ENCODE measurements around the gene PRAMEF12. TPM values are rescaled to one million over a fixed set of nuclear protein-coding genes. Genes with fewer than 3 reads are reported as not detected.

PRAMEF12 gene
- total RNA-seq, 4 donors from 2014 or later, result not detected

DNA sequence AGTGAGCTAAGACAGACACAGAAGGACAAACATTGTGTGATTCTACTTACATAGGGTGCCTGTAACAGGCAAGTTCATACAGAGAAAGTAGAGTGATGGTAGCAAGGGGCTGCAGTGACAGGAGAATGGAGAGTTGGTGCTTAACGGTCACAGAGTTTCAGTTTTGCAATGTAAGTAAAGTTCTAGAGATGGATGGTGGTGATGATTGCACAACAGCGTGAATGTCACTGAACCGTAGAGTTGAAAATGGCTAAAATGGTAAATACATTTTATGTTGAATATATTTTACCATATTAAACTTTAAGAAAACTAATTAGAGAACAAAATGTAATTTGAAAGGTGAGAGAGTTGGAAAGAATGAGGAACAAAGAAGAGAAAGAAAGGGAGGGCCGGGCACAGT, 18.8 kb upstream of the PRAMEF12 start:
- no peak overlapping the region for H3K4me3 ChIP-seq (ENCODE audit: low read depth, poor library complexity, severe bottlenecking)
- DNase-seq (ENCODE audit: low spot score in 2 of 2), result no peak
- intact Hi-C loops (cut with DNase I; ENCODE audit: low total_unique reads), result no loop called here
- no peak for TF ChIP-seq POLR2A (IDR thresholded peaks at IDR 0.05)
- TF ChIP-seq, protein P1, sequence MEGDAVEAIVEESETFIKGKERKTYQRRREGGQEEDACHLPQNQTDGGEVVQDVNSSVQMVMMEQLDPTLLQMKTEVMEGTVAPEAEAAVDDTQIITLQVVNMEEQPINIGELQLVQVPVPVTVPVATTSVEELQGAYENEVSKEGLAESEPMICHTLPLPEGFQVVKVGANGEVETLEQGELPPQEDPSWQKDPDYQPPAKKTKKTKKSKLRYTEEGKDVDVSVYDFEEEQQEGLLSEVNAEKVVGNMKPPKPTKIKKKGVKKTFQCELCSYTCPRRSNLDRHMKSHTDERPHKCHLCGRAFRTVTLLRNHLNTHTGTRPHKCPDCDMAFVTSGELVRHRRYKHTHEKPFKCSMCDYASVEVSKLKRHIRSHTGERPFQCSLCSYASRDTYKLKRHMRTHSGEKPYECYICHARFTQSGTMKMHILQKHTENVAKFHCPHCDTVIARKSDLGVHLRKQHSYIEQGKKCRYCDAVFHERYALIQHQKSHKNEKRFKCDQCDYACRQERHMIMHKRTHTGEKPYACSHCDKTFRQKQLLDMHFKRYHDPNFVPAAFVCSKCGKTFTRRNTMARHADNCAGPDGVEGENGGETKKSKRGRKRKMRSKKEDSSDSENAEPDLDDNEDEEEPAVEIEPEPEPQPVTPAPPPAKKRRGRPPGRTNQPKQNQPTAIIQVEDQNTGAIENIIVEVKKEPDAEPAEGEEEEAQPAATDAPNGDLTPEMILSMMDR (IDR thresholded peaks at IDR 0.05), result no peak
- 83 to 90% methylated on average over 4 of the region's 4 CpGs for WGBS, 2 donors

DNA sequence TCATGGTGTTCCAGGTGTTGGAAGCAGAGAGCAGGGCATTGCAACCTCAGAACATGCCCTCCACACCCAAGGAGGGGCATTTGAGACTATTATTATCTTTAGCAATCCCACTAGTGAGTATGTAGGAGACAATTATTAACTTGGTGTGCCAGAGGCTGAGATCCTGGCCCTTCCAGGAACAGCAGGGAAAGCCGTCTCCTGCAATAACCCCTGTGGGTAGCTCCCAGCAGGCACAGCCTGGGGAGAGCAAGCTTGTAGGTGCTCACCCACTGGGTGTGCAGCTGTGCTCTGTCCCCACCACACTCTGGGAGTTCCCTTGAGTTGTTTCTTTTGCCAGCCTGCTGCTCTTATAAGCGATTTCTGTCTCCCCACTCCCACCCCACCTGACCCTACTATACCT, 17.3 kb upstream of the PRAMEF12 start:
- TF ChIP-seq POLR2A (IDR thresholded peaks at IDR 0.05), result no peak
- TF ChIP-seq, protein P1 (IDR thresholded peaks at IDR 0.05), result no peak
- 56 to 58% methylated on average over 2 of the region's 2 CpGs for WGBS, 2 donors
- no peak overlapping the region for H3K4me3 ChIP-seq (ENCODE audit: low read depth, poor library complexity, severe bottlenecking)
- intact Hi-C loops (cut with DNase I; ENCODE audit: low total_unique reads), result no loop called here
- DNase-seq (ENCODE audit: low spot score in 2 of 2), result no peak

DNA sequence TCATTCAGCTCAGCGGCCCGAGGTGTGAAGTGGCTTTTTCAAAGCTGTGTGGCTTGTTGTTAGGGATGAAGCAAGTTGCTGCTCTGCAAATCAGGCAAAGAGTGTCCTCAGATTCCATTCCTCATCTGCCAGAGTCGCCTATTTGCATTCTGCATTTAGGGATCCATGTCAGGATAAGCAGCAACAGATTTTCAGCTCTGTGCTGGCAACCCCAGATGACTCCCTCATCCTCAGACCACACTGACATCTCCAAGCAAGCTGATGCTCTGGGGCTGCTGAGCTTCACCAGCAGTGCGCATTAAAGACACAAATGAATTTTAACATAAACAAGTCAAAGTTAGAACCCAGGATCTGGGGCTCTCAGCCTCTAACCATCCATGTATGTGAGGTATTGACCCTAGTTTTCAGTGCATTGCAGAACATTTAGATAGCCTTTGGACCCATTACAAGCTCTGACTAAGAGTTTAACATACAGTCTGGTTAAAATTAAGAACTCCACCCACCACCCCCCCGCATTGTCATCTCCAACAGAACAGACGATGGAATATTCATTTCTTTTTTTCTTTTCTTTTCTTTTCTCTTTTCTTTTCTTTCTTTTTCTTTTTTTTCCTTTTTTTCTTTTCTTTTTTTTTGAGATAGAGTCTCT, 16.6 kb upstream of the PRAMEF12 start:
- WGBS, 2 donors, result 61 to 70% methylated on average over 6 of the region's 6 CpGs
- intact Hi-C loops (cut with DNase I; ENCODE audit: low total_unique reads), result no loop called here

DNA sequence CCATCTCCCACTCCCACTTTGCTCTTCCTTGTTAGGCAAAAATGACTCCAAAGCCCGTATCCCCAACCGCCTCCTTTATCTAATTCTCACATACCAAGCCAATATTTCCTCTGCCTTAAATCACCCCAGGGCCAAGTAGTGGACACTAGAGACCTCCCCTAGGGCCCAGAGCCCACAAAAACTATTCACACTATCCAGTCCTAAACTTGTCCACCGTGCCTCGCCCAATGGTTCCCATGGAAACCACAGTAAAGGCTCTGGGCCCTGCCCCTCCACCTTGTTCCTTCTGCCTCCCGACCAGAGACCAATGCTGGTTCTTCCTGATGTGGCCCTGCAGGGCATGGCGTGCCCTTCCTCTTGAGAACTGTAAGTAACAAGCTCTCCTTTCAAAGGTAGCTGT, 15.7 kb upstream of the PRAMEF12 start:
- intact Hi-C loops (cut with DNase I; ENCODE audit: low total_unique reads), result no loop called here
- H3K4me3 ChIP-seq (ENCODE audit: low read depth, poor library complexity, severe bottlenecking), result no peak overlapping the region
- DNase-seq (ENCODE audit: low spot score in 2 of 2), result no peak
- 76% methylated on average over 6 of the region's 6 CpGs for WGBS, 2 donors
- TF ChIP-seq, protein P1 (IDR thresholded peaks at IDR 0.05), result no peak
- TF ChIP-seq POLR2A (IDR thresholded peaks at IDR 0.05), result no peak

More for the DNA sequence above, 16.6 kb upstream of the PRAMEF12 start:
- no peak for DNase-seq (ENCODE audit: low spot score in 2 of 2)
- TF ChIP-seq POLR2A (IDR thresholded peaks at IDR 0.05), result no peak
- TF ChIP-seq, protein P1 (IDR thresholded peaks at IDR 0.05), result no peak
- no peak overlapping the region for H3K4me3 ChIP-seq (ENCODE audit: low read depth, poor library complexity, severe bottlenecking)

DNA sequence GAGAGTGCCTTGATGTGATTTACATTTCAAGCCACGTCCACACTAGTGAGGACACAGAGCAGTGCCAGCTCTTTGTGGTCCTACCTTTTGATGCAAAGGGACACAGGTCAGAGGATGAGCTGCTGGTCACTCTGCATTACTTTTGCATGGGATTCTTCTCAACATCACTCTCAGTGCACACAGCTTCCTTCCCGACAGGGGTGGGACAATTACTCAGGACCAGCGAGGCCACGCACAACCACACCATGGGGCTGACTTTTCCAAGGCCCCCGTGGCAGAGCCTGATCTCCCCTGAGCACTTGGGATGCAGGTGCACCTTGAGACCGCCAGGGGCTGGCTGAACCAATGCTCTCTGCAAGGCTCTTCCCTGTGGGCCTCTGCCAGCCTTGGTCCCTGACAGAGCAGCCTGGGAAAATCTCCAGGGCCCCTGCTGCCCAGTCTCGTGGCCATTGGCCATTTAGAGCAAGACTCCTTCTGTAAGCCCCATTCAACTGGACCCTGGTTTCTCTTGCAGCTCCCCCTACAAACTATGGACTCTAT, 13.2 kb upstream of the PRAMEF12 start:
- 58 to 74% methylated on average over 6 of the region's 7 CpGs for WGBS, 2 donors
- TF ChIP-seq, protein P1 (IDR thresholded peaks at IDR 0.05), result no peak
- TF ChIP-seq POLR2A (IDR thresholded peaks at IDR 0.05), result no peak
- no peak overlapping the region for H3K4me3 ChIP-seq (ENCODE audit: low read depth, poor library complexity, severe bottlenecking)
- intact Hi-C loops (cut with DNase I; ENCODE audit: low total_unique reads), result no loop called here
- no peak for DNase-seq (ENCODE audit: low spot score in 2 of 2)

DNA sequence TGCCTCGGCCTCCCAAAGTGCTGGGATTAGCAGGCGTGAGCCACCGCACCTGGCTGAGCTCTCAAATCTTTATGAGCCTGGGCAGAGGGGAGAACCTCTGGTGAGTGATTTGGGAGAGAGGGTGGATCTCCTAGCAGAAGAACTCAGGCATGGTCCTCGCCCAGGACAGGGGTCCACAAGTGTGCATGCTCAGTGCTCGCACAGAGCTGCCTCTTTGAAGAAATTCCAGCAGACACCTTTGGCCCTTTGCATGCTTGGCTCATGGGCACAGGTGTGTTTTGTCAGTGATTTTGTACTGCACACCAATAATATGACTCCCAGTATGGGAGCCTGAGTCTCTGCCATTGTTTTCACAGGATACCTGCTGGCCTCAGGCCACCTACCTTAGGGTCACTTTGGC, 11.8 kb upstream of the PRAMEF12 start:
- intact Hi-C loops (cut with DNase I; ENCODE audit: low total_unique reads), result no loop called here
- TF ChIP-seq, protein P1 (IDR thresholded peaks at IDR 0.05), result no peak
- TF ChIP-seq POLR2A (IDR thresholded peaks at IDR 0.05), result no peak
- DNase-seq (ENCODE audit: low spot score in 2 of 2), result no peak
- no peak overlapping the region for H3K4me3 ChIP-seq (ENCODE audit: low read depth, poor library complexity, severe bottlenecking)
- 79 to 85% methylated on average over 5 of the region's 5 CpGs for WGBS, 2 donors
